Measurements from ENCODE around the gene WFS1. TPM values are rescaled to one million over a fixed set of nuclear protein-coding genes. Genes with fewer than 3 reads are reported as not detected.

Gene WFS1
- total RNA-seq, 1 donor from 2014 or later, result 104 TPM

DNA sequence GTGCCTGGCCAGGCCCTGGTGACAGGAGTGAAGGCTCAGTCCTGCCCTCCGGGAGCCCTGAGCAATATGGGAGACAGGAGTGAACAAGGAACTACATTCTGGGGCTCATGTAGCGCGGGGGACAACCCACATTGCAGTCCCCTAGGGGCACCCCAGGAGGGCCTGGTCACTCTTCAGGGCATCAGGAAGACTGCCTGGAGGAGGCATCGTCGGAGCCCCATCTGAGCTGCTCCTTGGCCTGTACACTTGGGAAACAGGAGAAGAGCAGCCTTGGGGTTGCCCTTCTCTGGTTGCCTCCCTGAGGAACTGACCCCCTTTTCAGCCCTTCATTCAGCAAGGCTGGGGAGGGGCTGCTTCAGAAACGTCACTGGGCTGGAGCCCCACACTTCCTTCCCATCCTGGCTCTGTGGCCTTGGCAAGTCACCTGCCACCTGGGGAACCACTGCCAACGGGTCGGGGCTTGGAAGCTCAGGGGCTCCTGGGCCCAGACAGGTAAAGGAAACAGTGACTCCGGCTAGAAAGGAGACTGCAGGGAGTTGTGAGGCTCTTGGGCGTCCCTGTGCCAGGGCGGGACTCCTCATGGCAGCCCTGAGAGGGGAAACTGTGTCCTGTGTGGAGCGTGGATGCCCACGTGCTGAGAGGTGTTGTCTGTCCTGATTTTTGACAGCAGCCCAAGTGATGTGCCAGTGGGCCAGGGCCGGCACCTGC is 10.1 kb downstream of the WFS1 start:
- no peak for DNase-seq
- Histone ChIP-seq H3K4me1 (peaks cover 85% of the 10 kb centered on the region), H3K4me3 (no peak overlapping the region), H3K27ac (replicated peaks) (peak overlapping the region; percentile 91), H3K9me3 (replicated peaks) (no peaks in the 10 kb centered on the region), H3K36me3 (peaks cover 12% of the 10 kb centered on the region), H3K27me3 (ENCODE audit: low read depth) (no peaks in the 10 kb centered on the region)
- TF ChIP-seq, protein P1, sequence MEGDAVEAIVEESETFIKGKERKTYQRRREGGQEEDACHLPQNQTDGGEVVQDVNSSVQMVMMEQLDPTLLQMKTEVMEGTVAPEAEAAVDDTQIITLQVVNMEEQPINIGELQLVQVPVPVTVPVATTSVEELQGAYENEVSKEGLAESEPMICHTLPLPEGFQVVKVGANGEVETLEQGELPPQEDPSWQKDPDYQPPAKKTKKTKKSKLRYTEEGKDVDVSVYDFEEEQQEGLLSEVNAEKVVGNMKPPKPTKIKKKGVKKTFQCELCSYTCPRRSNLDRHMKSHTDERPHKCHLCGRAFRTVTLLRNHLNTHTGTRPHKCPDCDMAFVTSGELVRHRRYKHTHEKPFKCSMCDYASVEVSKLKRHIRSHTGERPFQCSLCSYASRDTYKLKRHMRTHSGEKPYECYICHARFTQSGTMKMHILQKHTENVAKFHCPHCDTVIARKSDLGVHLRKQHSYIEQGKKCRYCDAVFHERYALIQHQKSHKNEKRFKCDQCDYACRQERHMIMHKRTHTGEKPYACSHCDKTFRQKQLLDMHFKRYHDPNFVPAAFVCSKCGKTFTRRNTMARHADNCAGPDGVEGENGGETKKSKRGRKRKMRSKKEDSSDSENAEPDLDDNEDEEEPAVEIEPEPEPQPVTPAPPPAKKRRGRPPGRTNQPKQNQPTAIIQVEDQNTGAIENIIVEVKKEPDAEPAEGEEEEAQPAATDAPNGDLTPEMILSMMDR (IDR thresholded peaks at IDR 0.05; ENCODE audit: borderline replicate concordance), result no peak
- intact Hi-C loops (cut with micrococcal nuclease), result no loop called here

DNA sequence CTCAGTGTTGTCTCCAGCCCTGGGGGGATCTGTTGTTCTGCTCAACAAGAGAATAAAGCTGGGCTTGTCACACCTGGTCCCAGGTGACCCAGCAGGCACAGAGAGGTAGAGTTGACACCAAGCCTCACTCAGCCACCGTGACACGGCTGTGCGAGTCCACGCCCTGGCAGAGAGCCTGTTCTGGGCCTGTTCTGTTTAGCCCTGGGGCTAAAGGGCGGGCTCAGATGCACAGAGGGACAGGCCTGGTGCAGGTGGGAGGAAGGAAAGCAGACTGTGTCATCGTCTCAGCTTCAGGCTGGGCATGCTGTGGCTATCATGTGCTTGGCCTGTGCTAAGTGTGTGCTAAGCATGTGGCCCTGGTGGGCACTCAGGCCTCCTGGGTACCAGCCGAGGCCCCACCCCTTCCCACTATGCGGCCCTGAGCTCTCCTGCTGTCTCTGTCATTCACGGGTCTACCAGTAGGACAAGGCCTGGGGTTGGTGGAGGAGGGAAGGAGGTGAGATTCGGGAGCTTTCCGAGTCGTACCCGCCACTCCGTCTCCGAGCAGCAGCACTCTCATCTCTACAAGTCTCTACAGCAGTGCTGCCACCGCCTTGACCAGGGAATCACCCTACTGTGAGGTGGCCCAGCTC is 10.8 kb downstream of the WFS1 start:
- DNase-seq, result no peak
- H3K4me1 ChIP-seq, result peaks cover 78% of the 10 kb centered on the region
- H3K36me3 ChIP-seq, result peaks cover 14% of the 10 kb centered on the region

GRCh38 chr4:6281436-6282313 is 12.0 kb downstream of the WFS1 start:
- DNase-seq, result peak; percentile 69
- H3K4me1 ChIP-seq, result peaks cover 66% of the 10 kb centered on the region
- no peaks in the 10 kb centered on the region for H3K9me3 ChIP-seq (replicated peaks)
- peak overlapping the region; percentile 91 for H3K27ac ChIP-seq (replicated peaks)
- peaks cover 23% of the 10 kb centered on the region for H3K36me3 ChIP-seq
- no peaks in the 10 kb centered on the region for H3K27me3 ChIP-seq (ENCODE audit: low read depth)
- H3K4me3 ChIP-seq, result no peak overlapping the region
- TF ChIP-seq, protein P1 (IDR thresholded peaks at IDR 0.05; ENCODE audit: borderline replicate concordance), result no peak
- intact Hi-C loops (cut with micrococcal nuclease), result no loop called here

More for the DNA sequence above, 10.8 kb downstream of the WFS1 start:
- no peaks in the 10 kb centered on the region for H3K27me3 ChIP-seq (ENCODE audit: low read depth)
- H3K9me3 ChIP-seq (replicated peaks), result no peaks in the 10 kb centered on the region
- no peak overlapping the region for H3K4me3 ChIP-seq
- H3K27ac ChIP-seq (replicated peaks), result peak overlapping the region; percentile 91
- intact Hi-C loops (cut with micrococcal nuclease), result no loop called here
- TF ChIP-seq, protein P1 (IDR thresholded peaks at IDR 0.05; ENCODE audit: borderline replicate concordance), result no peak

DNA sequence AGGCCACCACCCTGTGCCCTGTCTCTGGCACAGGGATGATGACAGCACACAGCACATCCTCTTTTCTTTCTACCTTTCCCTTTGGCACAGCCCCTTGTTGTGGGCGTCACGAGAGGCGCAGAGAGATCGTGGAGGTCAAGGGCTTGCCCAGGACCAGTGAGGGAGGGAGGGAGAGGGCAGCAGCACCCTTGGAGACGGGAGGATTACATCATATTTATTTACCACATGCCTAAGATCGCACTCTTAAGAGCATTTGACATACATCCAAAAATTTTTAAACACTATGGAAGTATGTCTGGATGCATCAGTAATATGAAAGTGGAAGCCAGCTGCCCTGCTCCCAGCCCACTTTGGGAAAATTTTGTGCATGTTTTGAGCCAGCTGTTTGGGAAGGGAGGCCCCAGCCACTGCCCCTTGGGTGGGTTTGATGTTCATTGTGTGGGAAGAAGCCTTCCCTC is 12.7 kb downstream of the WFS1 start:
- TF ChIP-seq, protein P1 (IDR thresholded peaks at IDR 0.05; ENCODE audit: borderline replicate concordance), result no peak
- no peak for DNase-seq
- Histone ChIP-seq H3K27me3 (ENCODE audit: low read depth) (no peaks in the 10 kb centered on the region), H3K36me3 (peaks cover 30% of the 10 kb centered on the region), H3K27ac (replicated peaks) (peak overlapping the region; percentile 91), H3K9me3 (replicated peaks) (no peaks in the 10 kb centered on the region), H3K4me1 (peaks cover 64% of the 10 kb centered on the region), H3K4me3 (no peak overlapping the region)
- intact Hi-C loops (cut with micrococcal nuclease), result no loop called here

DNA sequence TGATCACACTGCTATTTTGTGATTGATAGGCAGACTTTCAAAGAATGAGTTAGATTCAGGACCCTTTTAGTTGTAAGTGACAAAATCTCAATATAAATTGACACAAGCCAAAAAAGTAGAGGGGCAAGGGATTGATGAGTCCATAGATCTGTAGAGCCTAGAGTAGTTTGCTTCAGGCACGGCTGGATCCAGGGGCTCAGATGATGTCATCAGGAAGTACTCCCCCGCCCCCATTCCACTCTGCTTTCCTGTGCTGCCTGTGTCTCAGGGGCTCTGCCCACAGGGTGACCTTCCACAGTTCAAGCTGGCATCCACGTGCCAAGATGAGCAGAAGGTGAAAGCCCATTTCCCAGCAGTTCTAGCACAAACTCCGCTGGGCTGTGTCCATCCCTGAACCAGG is 13.6 kb downstream of the WFS1 start:
- TF ChIP-seq, protein P1 (IDR thresholded peaks at IDR 0.05; ENCODE audit: borderline replicate concordance), result no peak
- Histone ChIP-seq H3K27ac (replicated peaks) (no peak overlapping the region), H3K36me3 (peaks cover 40% of the 10 kb centered on the region), H3K4me3 (no peak overlapping the region), H3K9me3 (replicated peaks) (no peaks in the 10 kb centered on the region), H3K27me3 (ENCODE audit: low read depth) (no peaks in the 10 kb centered on the region), H3K4me1 (peaks cover 60% of the 10 kb centered on the region)
- intact Hi-C loops (cut with micrococcal nuclease), result no loop called here
- DNase-seq, result no peak
